Measurements from ENCODE around the gene ZKSCAN2.
A peak's percentile ranks its signal among the peaks of the same experiment; 100 is the strongest.

Gene ZKSCAN2

DNA sequence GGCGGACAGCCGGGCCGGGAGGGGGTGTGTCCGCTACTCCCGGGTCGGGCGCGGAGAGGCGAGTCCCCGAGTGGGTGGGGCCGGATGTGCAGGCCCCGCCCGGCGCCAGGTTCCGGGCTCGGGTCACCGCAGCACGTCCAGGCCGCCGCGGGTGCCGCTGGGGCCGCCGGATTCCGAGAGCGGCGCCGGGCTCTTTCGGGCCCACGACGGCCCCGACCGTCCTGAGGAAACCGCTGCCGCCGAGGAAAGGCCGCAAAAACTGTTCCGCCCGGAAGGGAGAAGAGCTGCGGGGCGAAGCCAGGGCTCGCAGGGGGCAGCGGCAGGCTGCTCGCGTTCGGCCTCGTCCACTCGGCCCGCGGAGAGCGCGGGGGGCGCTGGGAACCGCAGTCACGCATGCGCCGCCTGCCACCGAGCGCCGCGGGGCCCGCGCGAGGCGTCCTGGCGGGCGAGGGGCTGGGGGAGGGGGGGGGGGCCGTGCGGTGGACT lies at the start of gene ZKSCAN2:
TSS of gene ZKSCAN2 (minus strand) at position 376 of the 486 bp plus-strand sequence. CDS start 718 bp downstream, outside the sequence.
- DNase-seq = peak; percentile 75

DNA sequence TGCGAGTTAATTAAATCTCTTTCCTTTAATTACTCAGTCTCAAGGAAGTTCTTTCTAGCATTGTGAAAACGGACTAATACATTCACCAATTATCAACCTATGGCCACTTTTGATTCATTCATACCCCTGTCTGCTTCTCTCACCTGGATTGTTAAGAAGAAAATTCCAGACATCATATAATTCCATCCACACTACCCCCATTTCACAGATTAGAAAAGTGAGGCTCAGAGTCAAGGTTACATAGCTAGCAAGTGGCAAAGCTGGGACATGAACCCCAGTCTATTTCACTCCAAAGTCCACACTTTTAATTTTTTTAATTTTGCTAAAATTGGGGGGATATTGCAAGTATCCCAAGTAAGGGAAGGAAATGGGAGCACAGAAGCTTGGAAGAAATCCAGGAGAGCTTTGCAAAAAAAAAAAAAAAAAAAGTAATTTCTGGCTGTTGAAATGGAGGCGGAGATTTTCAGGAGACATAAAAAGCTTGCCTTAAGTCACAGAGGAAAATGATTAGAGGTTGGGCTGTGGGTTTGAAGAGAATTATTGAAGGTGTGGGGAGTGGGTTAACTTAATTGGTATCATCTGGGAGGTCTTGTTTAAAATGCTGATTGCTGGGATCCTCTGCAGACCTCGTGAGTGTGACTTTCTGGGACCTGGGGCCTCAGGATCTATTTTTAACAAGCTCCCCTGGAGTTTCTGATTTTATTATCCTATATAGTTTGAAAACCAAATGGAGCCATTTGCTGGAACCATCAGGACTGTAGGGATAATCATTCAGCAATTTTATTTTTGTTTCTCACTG lies 42.3 kb upstream of the ZKSCAN2 start:
- DNase-seq = no peak

DNA sequence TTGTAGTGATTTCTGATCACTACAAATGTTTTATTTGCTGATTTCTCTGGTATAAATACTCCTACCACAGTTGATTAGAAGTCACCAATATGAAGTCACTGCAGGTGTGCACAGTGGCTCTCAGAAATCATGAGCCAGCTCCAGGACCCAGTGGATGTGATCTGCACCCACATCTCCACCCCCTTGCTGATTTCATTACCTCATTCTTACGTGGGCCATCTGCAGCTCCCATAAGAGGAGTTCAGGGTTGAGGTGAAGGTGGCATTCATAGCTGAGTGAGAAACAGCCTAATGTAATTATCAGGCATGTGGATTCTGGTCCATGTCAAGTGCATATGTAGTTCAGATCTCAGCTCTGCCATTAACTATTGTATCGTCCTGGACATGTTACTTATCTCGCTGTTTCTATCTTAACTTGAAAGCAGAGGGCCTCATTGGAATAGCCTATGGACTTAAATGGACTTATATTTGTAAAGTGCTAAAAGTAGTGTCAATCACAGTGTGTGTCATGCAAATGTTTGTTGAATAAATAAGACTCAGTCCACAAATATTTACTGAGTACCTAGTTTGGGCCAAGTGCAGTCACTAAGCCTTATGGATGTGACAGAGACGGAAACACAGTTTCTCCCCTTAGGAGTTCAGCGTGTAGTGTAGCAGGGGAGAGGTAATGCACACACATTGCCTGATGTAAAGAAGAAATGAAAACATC lies 40.7 kb upstream of the ZKSCAN2 start:
- no peak for DNase-seq

DNA sequence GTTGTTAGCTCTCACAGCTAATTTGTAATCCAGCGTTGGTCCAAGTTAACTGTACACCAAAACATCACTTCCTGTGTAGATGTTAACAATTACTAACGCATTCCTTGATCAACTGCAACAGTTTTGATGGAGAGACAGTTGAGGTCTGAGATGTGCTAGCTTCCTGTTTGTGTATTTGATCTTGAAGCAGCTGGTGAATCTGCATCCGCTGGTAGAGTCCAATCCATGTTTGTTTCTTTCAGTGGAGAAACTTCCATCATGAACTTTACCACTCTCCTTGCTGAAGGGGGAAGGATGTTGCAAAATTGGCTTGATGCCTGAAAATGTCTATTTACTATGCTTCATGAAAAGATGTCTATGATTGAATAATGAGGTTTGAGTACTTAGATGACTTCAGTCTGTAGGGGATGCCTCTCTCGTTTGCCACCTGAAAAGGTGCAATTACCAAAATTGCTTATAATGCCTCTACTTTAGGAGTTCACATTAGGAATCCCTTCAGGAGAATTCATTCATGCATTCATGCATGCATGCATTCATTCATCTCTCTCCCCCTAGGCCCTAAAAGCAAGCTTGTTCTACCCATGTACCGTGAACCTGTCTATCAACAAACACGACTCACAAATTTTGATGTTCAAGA lies 39.6 kb upstream of the ZKSCAN2 start:
- no peak for DNase-seq

DNA sequence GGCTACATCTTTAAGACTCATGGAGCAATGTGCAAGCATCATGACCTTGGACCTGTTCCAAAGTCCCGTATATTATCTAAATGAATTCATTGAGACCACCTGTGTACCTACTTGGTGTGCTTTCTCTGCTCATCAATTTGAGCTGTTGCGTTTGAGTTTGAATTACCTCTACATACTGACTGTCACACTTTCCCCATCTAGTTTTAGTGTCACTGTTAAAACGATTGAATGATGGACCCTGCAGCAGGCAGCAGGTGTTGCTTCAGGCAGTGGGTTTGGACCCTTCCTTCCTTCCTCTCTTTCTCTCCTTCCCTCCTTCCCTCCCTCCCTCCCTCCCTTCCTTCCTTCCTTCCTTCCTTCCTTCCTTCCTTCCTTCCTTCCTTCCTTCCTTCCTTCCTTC lies 33.9 kb upstream of the ZKSCAN2 start:
- DNase-seq = no peak

DNA sequence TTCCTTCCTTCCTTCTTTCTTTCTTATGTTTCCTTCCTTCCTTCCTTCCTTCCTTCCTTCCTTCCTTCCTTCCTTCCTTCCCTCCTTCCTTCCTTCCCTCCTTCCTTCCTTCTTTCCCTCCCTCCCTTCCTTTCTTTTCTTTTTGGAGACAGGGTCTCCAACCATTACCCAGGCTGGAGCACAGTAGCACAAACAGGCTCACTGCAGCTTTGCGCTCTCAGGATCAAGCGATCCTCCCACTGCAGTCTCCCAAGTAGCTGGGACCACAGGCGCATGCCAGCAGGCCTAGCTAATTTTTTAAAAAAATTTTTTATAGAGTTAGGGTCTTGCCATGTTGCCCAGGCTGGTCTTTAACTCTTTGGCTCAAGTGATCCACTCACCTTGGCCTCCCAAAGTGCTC lies 31.8 kb upstream of the ZKSCAN2 start:
- no peak for DNase-seq

DNA sequence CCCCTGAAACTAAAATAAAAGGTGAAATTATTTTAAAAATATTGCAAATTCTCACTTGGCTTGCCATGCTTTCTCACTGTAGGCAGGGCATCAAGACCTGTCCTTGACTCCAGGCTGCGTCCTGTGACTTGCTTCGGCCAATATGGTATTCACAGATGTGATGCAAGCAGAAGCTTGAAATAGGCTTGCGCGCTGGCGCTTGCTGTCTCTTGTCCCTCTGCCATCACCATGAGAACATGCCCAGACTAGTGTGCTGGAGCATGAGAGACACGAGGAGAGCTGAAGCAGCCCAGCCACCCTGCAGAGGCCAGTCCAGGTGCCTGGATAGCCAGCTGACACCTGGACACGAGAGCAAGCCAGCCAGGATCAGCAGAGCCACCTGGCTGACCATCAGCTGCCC lies 21.8 kb upstream of the ZKSCAN2 start:
- DNase-seq = no peak

DNA sequence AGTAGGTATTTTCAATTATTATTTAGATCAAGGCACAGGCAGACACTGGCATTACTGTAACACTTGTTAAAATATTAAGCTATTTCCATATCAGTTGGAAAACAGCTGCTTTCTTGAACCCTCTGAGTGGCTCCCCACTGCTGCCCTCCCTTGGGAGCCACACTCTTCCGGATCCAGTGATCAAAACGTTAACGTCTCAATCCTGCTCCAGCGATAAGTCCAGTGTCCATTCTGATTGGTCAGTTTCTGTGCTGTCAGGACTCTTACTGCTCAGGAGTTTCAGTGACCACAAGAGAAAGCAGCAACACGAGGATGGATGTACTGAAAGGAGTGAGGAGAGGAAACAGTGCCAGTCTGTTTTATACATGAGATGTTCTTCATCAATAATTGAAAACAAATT lies 13.8 kb upstream of the ZKSCAN2 start:
- no peak for DNase-seq

DNA sequence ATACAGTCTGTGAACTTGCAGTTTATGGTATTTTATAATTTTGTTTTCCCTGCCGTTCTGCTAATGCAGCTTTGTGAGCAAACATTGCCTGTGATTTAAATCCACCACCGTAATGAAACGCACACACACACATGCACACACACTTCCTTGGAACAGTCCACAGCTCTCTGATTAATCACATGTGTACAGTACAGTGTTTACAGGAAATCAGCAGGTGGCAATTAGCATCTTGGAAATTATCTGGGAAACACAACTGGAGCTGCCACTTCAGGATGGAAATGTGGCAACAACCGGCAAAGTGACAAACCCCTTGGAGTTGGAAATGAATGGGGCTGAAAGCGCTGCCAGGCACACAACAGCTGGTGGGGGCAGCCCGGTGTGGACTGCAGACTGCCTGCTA lies 12.9 kb upstream of the ZKSCAN2 start:
- no peak for DNase-seq

DNA sequence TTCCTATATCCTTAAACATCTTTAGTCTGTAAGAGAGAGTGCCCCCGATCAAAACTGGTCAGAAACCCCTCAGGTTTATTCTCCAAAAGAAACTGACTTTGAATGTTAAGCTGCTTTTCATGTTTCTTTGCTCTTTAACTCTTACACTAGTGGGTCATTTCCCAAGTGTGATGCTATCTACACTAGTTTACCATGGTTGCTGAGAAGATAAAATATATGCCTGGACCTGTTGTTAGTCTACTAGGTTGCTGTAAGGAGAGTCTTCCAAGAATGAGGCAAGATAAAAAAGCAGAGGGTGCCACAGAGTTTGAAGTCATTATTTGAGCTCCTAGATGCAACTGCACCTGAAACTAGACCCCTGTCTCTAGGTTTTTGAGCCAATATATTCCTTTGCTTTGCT lies 12.2 kb upstream of the ZKSCAN2 start:
- DNase-seq = no peak

DNA sequence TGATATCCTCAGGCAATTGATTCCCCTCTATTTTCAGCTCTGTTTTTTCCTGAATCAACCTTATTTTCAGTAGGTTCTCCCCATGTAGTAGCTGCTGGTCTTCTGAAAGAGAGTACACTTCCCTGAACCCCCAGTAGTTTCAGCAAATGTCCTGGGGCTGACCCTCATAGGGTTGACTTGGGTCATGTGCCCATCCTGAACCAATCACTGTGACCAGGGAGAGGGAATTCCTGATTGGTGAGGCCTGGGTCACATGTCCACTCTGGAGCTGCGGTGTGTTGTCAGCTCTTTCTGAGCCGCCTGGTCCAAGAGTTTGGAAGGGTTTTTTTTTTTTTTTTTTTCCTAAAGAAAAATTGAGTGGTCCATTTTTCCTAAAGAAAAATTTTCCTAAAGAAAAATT lies 8.3 kb upstream of the ZKSCAN2 start:
- DNase-seq = no peak

DNA sequence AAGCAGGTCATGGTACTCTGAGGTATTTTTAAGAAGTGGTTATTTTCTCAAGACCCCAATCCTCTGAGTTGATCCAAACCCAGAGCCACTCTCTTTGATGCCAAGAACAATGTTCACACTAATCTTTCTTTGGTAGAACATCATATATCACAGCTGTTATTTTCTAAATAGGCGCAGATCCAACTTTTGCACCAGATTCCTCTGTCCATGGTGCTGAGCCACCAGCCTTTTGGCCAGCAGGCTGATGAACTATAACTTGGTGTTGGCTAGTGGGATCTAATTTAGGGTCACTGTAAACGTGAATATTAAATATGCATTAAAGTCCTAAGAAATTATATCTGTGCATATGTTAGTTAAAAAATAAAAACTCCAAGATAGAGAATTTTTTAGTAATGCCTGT lies 7.0 kb upstream of the ZKSCAN2 start:
- no peak for DNase-seq

DNA sequence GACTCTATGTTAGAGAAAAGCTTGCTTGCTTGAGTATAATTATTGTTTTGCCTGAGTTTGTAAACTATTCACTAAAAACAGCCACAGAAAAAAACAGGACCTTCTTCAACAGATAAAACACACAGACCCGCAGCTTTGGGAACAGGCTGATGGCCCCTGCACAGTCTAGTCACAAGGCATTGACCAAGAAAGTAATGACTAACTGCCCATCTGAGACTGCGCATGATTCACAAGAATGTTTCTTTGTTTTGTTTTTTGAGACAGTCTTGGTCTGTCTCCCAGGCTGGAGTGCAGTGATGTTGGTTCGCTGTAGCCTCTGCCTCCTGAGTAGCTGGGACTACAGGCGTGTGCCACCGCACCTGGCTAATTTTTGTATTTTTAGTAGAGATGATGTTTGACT lies 2.8 kb upstream of the ZKSCAN2 start:
- DNase-seq = no peak

DNA sequence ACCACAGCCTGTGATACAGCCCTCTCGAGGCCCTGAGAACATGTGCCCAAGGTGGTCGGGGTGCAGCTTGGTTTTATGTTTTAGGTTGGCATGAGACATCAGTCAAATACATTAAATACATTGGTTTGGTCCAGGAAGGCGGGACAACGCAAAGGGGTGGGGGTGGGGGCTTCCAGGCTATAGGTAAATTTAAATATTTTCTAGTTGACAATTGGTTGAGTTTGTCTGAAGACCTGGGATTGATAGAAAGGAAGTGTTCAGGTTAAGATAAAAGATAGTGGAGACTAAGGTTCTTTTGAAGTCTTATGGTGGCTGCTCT lies 1.2 kb upstream of the ZKSCAN2 start:
- peak; percentile 35 for DNase-seq

DNA sequence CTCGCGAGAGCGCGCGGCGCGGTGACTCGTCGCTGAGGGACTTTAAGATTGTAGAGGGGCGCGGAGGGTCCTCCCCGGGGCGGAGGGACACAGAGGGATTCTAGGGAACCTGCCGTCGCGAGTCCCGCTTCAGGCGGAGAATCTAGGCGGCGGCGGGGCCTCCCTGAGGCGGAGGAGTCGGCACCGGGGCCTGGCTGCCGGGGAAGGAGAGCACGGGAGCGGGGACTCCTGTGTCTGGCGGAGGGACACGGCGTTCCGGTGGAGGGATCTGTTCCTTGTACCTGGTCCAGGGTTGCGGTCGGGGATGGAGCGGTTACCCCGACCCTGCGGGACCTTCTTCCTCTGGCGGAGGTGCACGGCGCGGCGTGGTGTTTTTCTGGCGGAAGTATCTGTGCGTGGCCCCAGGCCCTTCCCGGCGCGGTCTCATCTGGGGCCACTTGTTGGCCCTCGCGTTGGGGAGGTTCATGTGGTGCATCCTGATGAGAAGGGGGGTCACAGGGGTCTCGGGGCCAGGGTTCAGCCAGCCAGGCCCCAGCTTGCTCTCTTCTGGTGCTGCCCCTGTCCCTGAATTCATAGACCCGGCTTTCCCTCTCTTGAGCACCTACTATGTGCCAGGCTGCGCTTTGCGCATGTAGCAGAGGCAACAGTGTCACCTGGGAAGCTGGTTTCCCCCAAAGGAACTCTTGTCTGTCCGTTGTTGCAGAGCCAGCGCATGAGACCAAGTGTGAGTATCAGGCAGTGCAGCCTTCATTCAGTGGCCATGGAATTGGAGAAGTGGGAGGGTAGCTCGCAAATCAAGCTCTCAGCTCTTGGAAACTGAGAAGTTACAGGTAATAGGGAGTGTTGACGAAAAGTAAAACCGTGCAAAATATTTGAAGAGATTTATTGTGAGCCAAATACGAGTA lies 563 bp upstream of the ZKSCAN2 start:
- DNase-seq = peak; percentile 71

DNA sequence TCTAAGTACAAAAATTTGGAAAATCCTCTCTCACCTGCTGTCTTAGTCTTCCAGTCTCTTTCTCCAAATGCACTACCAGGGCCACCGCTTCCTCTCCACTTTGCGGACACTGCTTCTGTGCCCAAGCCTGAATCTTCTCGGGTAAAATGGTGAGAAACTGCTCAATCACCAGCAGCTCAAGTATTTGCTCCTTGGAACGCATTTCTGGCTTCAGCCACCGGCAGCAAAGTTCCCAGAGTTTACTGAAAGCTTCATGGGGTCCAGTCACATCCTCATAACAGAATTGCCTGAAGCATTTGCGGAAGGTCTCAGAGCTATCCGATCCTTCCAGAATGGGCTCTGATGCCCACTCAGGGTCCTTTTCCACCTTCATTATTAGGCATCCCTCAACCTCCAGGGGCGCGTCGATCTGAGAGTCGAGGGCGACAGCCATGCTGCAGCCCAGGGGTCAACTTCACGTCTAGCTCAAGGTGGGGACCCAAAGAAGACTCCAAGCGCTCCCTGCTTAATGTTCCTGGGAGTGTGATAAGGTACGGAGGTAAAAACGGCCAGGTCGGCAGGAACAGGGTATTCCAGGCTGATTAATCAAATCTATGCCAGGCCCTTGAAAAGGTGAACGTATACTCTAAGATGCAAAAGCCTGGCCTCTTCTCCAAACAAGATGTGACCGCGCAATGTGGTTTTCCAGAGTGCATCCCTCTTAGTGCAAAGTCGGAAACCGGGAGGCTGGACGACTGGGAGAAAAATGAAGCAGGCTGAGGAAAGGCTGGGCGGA lies 763 bp downstream of the ZKSCAN2 start:
- no peak for DNase-seq

DNA sequence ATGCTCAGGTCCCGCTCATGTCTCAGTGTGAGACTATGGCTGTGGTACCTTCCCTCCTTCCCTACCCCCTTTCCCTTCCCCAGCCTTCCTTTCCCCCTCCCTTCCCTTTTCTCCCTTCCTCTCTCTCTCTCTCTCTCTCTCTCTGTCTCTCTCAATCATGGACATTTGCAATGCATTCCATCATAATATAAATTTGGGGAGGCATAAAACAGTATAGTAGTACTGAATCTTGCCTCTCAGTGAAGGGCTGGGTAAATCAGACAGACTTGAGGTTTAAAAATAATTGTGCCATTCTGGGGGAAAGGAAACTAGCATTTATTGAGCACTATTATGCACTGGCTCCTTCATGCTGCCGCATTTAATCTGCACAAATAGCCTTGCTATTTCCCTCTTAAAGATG lies 4.3 kb downstream of the ZKSCAN2 start:
- no peak for DNase-seq

DNA sequence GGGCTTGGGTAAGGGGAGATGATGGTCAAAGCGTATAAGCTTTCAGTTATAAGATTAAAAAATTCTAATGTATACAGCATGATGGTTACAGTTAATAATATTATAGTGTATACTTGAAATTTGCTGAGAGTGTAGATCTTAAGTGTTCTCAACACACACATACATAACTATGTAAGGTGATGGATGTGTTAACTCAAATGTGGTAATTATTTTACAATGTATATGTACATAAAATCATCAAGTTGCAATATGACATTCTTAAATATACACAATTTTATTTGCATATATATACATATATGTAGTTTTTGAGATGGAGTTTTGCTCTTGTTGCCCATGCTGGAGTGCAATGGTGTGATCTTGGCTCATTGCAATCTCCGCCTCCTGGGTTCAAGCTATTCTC lies 7.2 kb downstream of the ZKSCAN2 start:
- DNase-seq = no peak

DNA sequence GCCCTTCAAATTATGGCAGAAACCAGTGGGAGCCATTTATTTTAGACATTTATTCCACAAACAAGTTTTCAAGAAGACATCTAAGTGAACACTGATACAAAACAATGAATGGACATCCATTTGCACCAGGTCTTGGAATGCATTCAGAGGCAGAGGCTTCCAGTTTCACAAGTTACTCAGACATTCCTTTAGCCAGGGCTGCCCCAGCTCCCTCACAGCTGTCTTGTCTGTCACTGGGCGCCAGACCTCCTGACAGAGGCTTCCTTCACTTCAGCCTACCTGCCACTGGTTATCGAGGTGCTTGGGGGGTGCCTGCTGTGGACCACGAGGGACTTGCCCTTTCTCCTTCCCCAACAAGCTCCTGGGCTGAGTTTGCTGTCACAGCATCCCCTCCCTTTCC lies 21.7 kb downstream of the ZKSCAN2 start:
- no peak for DNase-seq

DNA sequence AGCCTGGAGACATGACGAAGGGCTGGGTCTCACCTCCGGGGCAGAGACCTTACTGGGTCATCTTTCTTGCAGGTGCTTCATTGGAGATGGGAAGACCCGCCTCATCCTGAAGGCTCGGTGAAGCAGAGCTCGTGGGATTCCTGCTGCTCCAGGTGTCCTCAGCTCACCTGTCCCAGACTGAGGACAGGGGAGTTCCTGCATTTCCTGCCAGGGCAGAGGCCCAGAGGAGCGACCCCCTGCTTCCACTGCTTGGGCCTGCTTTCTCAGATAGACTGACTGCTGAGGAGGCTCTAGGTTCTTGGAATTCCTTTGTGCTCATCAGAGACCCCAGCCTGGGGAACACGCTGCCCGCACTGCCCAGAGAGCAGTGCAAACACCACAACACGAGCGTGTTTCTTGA lies 29.3 kb downstream of the ZKSCAN2 start:
- DNase-seq = no peak

DNA sequence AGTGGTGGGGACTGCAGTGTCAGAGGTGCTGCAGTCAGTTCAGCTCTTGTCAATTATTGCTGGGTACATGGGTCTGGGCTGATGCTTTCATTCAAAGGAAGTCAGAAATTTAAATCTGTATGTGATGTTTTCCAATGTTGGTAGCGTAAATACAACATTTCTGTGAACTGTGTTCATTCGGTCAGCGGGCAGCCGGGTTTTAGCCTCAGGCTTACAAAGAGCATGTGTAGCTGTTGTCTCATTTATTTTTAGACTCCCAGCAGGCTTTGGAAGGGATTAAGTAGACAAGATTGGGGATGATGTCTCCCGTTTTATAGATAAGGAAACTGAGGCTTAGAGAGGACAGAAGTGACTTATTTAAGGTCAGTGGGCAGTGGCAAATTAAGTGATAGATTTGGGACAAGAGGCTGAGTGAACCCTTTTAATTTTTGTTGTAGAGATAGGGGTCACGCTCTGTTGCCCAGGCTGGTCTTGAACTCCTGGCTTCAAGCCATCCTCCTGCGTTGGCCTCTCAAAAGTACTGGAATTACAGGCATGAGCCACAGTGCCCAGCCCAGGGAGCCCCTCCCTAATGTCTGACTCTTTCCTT lies 32.8 kb downstream of the ZKSCAN2 start:
- DNase-seq = no peak

DNA sequence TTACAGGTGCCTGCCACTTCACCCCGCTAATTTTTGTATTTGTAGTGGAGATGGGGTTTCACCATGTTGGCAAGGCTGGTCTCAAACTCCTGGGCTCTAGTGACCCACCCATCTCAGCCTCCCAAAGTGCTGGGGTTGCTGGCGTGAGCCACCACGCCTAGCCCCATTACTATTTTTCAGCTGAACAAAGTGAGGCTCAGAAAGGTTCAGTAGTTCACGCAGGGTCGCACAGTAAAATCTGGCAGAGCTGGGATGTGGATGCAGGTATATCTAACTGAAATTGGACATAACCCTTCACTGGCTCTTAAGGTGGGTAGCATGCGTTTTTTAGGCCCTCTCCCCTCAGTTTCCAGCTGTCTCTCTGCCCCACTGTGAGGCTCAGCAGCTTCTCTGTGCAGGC lies 33.7 kb downstream of the ZKSCAN2 start:
- DNase-seq = no peak
